Esophagus muscularis mucosa (tissue), 3 donors: Measurements from ENCODE around the gene ZDHHC21.

Experiments
- POLR2A ChIP-seq: fragments of 450-650 bp; IDR thresholded peaks from one replicate; pipeline ENCODE4 v1.6.1; 2017; ENCODE audit warnings: antibody characterized with exemption, moderate library complexity, mild to moderate bottlenecking, low read depth
- POLR2AphosphoS5 ChIP-seq, 2 donors: sonication (generic); formaldehyde crosslinking; IDR thresholded peaks; one replicate each; pipeline ENCODE4 v1.6.1; 2017; ENCODE audit warnings: antibody characterized with exemption in 2 of 2
- TF ChIP-seq, protein P1 (sequence below), 3 experiments: fragments of 200-600 bp in 2 of 3; fragments of 450-650 bp in 1 of 3; sonication (generic) in 2 of 3; IDR thresholded peaks; one replicate each; pipeline ENCODE4 v1.5.1; 2017 to 2019; ENCODE audit warnings: antibody characterized with exemption in 3 of 3, mild to moderate bottlenecking in 2 of 3, moderate library complexity in 1 of 3

GRCh38 chr9:14585730-14586473 lies 107.3 kb downstream of the ZDHHC21 start:
- TF ChIP-seq, protein P1, sequence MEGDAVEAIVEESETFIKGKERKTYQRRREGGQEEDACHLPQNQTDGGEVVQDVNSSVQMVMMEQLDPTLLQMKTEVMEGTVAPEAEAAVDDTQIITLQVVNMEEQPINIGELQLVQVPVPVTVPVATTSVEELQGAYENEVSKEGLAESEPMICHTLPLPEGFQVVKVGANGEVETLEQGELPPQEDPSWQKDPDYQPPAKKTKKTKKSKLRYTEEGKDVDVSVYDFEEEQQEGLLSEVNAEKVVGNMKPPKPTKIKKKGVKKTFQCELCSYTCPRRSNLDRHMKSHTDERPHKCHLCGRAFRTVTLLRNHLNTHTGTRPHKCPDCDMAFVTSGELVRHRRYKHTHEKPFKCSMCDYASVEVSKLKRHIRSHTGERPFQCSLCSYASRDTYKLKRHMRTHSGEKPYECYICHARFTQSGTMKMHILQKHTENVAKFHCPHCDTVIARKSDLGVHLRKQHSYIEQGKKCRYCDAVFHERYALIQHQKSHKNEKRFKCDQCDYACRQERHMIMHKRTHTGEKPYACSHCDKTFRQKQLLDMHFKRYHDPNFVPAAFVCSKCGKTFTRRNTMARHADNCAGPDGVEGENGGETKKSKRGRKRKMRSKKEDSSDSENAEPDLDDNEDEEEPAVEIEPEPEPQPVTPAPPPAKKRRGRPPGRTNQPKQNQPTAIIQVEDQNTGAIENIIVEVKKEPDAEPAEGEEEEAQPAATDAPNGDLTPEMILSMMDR (IDR thresholded peaks at IDR 0.05) = no peak
- TF ChIP-seq POLR2A (no peak), POLR2AphosphoS5 (IDR thresholded peaks at IDR 0.05) (no peak)
